Measurements from ENCODE around the gene PRPH2. TPM values are rescaled to one million over a fixed set of nuclear protein-coding genes. Genes with fewer than 3 reads are reported as not detected.

PRPH2 gene
- total and polyA plus RNA-seq, 2 of the 13 experiments (the other 11 are each of a cell fraction or from before 2014, with no cell fraction given) = 0.03 to 0.04 TPM

DNA sequence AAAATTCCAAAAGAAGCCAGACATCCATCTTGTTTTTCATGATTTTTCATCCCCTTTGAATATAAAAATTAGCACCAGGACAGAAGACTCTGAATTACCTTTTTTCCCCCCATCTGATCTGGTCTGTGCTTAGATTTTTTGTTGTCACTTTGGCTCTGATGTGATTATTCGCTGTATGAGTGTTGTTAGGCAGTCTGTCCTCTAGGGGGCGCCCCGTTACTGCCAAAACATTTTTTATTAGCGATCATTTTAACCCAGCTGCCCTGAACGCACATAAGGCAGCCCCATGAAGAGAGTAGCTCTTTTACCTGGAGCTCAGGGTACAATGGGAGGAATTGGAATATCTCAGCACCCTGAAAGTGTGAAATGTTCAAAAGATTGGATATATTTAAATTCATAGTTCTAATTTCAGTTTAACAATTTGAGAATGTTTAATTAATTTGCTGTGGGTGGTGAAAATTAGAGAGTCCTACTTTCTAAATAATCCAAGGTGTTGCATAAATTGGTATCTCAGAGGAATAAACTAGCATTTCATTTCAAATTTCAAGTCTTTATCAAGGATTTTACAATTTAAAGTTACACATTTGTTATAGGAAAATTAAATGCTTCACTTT lies 60.8 kb downstream of the PRPH2 start (continued):
- peak; percentile 72; the same call in 1 of the 2 replicates for TF ChIP-seq CHD4 (IDR thresholded peaks at IDR 0.05; ENCODE audit: borderline replicate concordance, low read length)
- TF ChIP-seq ZNF362 (CRISPR knock-in tag; IDR thresholded peaks at IDR 0.05; ENCODE audit: borderline replicate concordance) = no peak
- TF ChIP-seq ZNF562 (CRISPR knock-in tag; IDR thresholded peaks at IDR 0.05; ENCODE audit: borderline replicate concordance) = no peak
- TF ChIP-seq PRPF4 (IDR thresholded peaks at IDR 0.05; ENCODE audit: low read depth, low read length, poor library complexity, severe bottlenecking) = no peak
- no peak for TF ChIP-seq ZNF431 (CRISPR knock-in tag; IDR thresholded peaks at IDR 0.05; ENCODE audit: borderline replicate concordance, low read depth)
- no peak for TF ChIP-seq SNRNP70 (IDR thresholded peaks at IDR 0.05; ENCODE audit: low read depth, low read length)
- no peak for TF ChIP-seq ZBTB34 (CRISPR knock-in tag; IDR thresholded peaks at IDR 0.05)
- TF ChIP-seq PLRG1 (conservative IDR thresholded peaks at IDR 0.05) = no peak
- TF ChIP-seq MEIS1 (CRISPR knock-in tag; IDR thresholded peaks at IDR 0.05; ENCODE audit: borderline replicate concordance) = no peak
- TF ChIP-seq TFDP1 (CRISPR knock-in tag; IDR thresholded peaks at IDR 0.05; ENCODE audit: borderline replicate concordance) = no peak
- no peak for TF ChIP-seq MYNN (CRISPR knock-in tag; IDR thresholded peaks at IDR 0.05; ENCODE audit: low read depth)
- no peak for TF ChIP-seq ATF7 (IDR thresholded peaks at IDR 0.05)
- TF ChIP-seq ATF7 (CRISPR knock-in tag; IDR thresholded peaks at IDR 0.05) = no peak
- 0 out of 2 replicates have a peak, but pooled peaks have one; percentile 21 for TF ChIP-seq REPIN1 (CRISPR knock-in tag; IDR thresholded peaks at IDR 0.05; ENCODE audit: borderline replicate concordance, low read depth)
- TF ChIP-seq, protein P1, sequence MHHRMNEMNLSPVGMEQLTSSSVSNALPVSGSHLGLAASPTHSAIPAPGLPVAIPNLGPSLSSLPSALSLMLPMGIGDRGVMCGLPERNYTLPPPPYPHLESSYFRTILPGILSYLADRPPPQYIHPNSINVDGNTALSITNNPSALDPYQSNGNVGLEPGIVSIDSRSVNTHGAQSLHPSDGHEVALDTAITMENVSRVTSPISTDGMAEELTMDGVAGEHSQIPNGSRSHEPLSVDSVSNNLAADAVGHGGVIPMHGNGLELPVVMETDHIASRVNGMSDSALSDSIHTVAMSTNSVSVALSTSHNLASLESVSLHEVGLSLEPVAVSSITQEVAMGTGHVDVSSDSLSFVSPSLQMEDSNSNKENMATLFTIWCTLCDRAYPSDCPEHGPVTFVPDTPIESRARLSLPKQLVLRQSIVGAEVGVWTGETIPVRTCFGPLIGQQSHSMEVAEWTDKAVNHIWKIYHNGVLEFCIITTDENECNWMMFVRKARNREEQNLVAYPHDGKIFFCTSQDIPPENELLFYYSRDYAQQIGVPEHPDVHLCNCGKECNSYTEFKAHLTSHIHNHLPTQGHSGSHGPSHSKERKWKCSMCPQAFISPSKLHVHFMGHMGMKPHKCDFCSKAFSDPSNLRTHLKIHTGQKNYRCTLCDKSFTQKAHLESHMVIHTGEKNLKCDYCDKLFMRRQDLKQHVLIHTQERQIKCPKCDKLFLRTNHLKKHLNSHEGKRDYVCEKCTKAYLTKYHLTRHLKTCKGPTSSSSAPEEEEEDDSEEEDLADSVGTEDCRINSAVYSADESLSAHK (CRISPR knock-in tag; IDR thresholded peaks at IDR 0.05; ENCODE audit: borderline replicate concordance) = no peak
- peak; percentile 24; the same call in 1 of the 2 replicates for TF ChIP-seq FOXK1 (CRISPR knock-in tag; IDR thresholded peaks at IDR 0.05; ENCODE audit: borderline replicate concordance, low read depth)
- TF ChIP-seq, protein P2, sequence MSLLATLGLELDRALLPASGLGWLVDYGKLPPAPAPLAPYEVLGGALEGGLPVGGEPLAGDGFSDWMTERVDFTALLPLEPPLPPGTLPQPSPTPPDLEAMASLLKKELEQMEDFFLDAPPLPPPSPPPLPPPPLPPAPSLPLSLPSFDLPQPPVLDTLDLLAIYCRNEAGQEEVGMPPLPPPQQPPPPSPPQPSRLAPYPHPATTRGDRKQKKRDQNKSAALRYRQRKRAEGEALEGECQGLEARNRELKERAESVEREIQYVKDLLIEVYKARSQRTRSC (CRISPR knock-in tag; IDR thresholded peaks at IDR 0.05; ENCODE audit: low read depth) = no peak
- no peak for TF ChIP-seq HOXA3 (CRISPR knock-in tag; IDR thresholded peaks at IDR 0.05)
- TF ChIP-seq TP53 (CRISPR knock-in tag; conservative IDR thresholded peaks at IDR 0.05) = no peak
- TF ChIP-seq HOXA9 (CRISPR knock-in tag; IDR thresholded peaks at IDR 0.05; ENCODE audit: borderline replicate concordance) = no peak
- TF ChIP-seq, protein P3, sequence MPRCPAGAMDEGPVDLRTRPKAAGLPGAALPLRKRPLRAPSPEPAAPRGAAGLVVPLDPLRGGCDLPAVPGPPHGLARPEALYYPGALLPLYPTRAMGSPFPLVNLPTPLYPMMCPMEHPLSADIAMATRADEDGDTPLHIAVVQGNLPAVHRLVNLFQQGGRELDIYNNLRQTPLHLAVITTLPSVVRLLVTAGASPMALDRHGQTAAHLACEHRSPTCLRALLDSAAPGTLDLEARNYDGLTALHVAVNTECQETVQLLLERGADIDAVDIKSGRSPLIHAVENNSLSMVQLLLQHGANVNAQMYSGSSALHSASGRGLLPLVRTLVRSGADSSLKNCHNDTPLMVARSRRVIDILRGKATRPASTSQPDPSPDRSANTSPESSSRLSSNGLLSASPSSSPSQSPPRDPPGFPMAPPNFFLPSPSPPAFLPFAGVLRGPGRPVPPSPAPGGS (CRISPR knock-in tag; IDR thresholded peaks at IDR 0.05) = no peak
- no peak for TF ChIP-seq ELF3 (CRISPR knock-in tag; IDR thresholded peaks at IDR 0.05)
